Activated CD8-positive, alpha-beta memory T cell treated with anti-CD3 and anti-CD28 coated beads, Interleukin-2, amount 10 ng/mL, durations not matched to agents 7 days and 5 days (primary cell): ENCODE results near the gene GPHN. TPM values are rescaled to one million over a fixed set of nuclear protein-coding genes. Genes with fewer than 3 reads are reported as not detected.

ENCODE experiments used
- total RNA-seq, 2 experiments: library from RNA; stranded (reverse); gene quantifications; one replicate each; pipeline ENCODE4 v1.2.3, GENCODE V29; 2021

The GPHN gene
- total RNA-seq, 2 experiments from 2014 or later, result 11.9 to 22.5 TPM

Other genes starting within 250 kb of the GPHN start
- gene CCDC196, start 21.8 kb upstream of the GPHN start, total RNA-seq, result not detected